ENCODE measurements around the gene SAP30BP.

Gene SAP30BP

DNA sequence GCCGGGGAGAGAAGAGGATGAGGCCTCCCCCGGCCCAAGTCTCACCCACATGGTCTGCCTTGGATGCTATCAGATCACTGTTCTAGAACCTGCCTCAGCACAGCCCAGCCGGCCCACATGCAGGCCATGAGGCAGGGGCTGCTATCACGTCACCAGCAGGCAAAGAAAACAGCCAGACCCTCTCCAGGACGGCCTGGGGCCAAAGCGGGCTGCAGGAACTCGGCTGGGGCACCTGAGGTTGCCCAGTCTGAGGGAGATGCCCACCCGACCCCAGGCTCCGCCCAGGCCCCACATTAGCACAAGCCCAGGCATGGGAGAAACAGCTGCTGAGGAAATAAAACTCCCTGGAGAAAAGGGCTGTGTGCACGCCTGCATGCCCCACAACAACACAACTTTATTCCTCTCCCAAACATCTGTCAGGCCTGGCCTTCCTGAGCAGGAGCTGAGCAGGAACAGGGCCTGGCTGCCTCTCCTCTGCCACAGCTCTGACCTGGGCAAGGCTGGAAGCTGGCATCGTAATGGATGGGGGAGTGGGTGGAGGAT is 40.6 kb upstream of the SAP30BP start:
- Histone ChIP-seq H3K27me3 (no peaks in the 10 kb centered on the region), H3K27ac (no peak overlapping the region), H3K4me1 (no peaks in the 10 kb centered on the region), H3K36me3 (peaks cover 0 to 90% (median 20%) of the 10 kb centered on the region in 3 donors), H3K4me3 (no peak overlapping the region), H3K9me3 (no peaks in the 10 kb centered on the region)
- intact Hi-C loops (cut with DNase I; ENCODE audit: low total_unique reads): no loop called here
- TF ChIP-seq, protein P1, sequence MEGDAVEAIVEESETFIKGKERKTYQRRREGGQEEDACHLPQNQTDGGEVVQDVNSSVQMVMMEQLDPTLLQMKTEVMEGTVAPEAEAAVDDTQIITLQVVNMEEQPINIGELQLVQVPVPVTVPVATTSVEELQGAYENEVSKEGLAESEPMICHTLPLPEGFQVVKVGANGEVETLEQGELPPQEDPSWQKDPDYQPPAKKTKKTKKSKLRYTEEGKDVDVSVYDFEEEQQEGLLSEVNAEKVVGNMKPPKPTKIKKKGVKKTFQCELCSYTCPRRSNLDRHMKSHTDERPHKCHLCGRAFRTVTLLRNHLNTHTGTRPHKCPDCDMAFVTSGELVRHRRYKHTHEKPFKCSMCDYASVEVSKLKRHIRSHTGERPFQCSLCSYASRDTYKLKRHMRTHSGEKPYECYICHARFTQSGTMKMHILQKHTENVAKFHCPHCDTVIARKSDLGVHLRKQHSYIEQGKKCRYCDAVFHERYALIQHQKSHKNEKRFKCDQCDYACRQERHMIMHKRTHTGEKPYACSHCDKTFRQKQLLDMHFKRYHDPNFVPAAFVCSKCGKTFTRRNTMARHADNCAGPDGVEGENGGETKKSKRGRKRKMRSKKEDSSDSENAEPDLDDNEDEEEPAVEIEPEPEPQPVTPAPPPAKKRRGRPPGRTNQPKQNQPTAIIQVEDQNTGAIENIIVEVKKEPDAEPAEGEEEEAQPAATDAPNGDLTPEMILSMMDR (IDR thresholded peaks at IDR 0.05): no peak
- no peak for DNase-seq

DNA sequence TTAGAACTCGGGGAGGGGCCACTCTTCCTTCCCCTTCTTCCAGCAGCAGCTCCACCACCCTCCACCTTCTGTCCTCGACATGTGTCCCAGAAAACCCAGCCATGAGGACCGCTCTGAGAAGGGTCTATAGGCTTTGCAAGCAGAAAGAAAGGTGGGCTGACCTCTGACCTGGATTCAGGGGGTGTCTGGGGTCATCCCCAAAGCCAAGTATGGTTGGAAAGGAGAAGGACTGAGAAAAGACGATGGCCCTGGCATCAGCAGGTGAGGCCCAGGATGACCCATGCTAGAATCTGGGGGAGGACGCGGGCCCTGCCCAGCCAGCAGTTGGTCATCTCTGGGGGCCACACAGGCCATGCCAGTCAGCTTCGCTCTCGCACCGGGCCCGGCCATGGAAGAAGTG is 40.0 kb upstream of the SAP30BP start:
- Histone ChIP-seq H3K4me3 (no peak overlapping the region), H3K9me3 (no peaks in the 10 kb centered on the region), H3K4me1 (no peaks in the 10 kb centered on the region), H3K27ac (no peak overlapping the region), H3K27me3 (no peaks in the 10 kb centered on the region), H3K36me3 (peaks cover 0 to 86% (median 17%) of the 10 kb centered on the region in 3 donors)
- DNase-seq: no peak
- intact Hi-C loops (cut with DNase I; ENCODE audit: low total_unique reads): no loop called here
- TF ChIP-seq, protein P1 (IDR thresholded peaks at IDR 0.05): no peak

DNA sequence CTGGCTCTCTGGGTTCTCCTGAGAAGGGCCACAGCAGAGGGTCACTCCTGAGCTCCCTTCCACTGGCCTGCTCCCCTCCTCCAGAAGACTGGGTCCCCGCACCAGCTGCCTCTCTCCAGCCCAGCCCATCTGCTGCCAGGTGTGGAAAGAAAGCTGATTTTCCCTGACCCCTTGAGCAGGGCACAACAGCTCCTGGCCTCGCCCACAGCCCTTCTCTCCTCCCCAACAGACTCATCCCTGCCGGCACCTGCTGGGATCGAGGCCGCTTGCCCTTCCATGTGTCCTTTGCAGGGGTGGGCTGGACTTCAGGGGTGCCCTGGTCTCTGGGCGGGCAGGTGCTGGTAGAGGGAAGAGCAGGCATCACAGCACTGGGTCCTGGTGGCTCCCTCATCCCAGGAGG is 38.7 kb upstream of the SAP30BP start:
- H3K27me3 ChIP-seq: no peaks in the 10 kb centered on the region
- peaks cover 0 to 74% (median 17%) of the 10 kb centered on the region in 3 donors for H3K36me3 ChIP-seq
- H3K4me3 ChIP-seq: no peak overlapping the region
- H3K9me3 ChIP-seq: no peaks in the 10 kb centered on the region
- no peak for DNase-seq
- H3K4me1 ChIP-seq: peaks cover 2 to 13% (median 10%) of the 10 kb centered on the region in 4 donors
- no peak overlapping the region for H3K27ac ChIP-seq
- TF ChIP-seq, protein P1 (IDR thresholded peaks at IDR 0.05): no peak
- intact Hi-C loops (cut with DNase I; ENCODE audit: low total_unique reads): no loop called here

DNA sequence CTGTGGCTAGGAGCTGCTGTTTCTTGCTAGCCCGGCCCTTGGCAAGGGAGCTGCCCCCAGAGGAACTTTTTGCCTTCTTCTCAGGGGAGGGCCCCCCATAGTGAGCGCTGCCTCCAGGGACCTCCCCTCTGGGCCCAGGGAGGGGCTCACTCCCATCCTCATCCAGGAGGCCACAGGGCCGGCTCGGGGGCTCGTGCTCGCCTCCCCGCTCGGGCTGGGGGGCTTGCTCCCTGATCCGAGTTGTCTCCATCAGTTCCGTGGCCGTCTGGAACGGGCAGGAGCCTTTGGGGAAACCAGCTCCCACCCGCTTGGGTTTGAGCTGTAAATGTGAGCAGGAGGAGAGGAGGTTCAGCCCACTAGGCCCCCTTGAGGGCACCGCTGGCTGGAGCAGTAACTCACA is 38.0 kb upstream of the SAP30BP start:
- Histone ChIP-seq H3K27me3 (no peaks in the 10 kb centered on the region), H3K27ac (no peak overlapping the region), H3K4me3 (no peak overlapping the region), H3K9me3 (no peaks in the 10 kb centered on the region), H3K36me3 (peaks cover 0 to 67% (median 17%) of the 10 kb centered on the region in 3 donors), H3K4me1 (peaks cover 9 to 20% (median 18%) of the 10 kb centered on the region in 4 donors)
- DNase-seq: no peak
- TF ChIP-seq, protein P1 (IDR thresholded peaks at IDR 0.05): no peak
- intact Hi-C loops (cut with DNase I; ENCODE audit: low total_unique reads): no loop called here

DNA sequence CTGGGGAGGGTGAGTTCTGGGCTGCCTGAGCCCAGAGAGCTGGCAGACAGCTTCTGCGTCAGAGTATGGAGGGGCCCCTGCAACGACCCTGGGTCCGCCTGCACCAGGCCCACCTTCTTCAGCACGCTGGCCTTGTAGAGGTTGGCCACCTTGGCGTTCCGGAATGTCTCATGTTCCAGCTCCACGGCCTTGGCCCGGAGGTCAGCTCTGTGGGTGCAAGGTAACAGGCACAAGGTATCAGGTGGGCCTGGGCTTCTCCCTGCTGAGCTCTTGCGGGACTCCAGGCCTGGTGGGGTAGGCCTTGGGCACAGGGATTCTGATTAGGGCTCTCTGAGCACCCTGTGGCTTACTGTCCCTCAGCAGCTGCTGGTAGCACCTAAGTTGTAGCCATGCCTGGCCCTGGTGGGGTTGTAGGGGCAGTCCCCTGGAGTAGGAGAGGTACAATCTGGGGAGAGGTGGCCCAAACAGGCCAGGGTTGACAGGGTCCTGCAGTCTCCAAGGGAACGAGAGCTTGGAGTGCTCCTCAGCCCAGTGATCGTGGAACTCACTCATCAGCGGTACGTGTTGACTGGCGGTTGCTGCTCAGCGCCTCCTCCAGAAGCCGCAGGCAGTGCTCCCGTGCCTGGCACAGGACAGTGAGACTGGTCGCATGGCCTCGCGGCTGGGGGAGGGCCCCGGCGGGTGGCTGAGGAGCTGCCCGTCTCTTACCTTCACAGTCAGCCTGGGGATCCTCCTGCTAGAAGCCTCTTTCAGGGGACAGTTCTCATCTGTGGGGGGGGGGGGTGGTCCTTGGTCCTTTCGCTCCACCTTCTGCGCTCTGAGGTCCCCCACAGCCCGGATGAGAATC is 36.8 kb upstream of the SAP30BP start:
- H3K9me3 ChIP-seq: no peaks in the 10 kb centered on the region
- TF ChIP-seq, protein P1 (IDR thresholded peaks at IDR 0.05): no peak
- DNase-seq: no peak
- intact Hi-C loops (cut with DNase I; ENCODE audit: low total_unique reads): loop anchor here (5.0 kb wide), 1 partner anchor 37 kb away; the partner anchor contains the start of genes RECQL5 and SAP30BP
- H3K27me3 ChIP-seq: no peaks in the 10 kb centered on the region
- no peak overlapping the region for H3K27ac ChIP-seq
- H3K36me3 ChIP-seq: peaks cover 0 to 55% (median 12%) of the 10 kb centered on the region in 3 donors
- no peak overlapping the region for H3K4me3 ChIP-seq
- H3K4me1 ChIP-seq: peaks cover 10 to 27% (median 20%) of the 10 kb centered on the region in 4 donors

All from tibial artery (tissue), 4 donors.